GM18498 (cell line): Measurements from ENCODE around the gene HHAT.

Experiments
- ATAC-seq: cut with Tn5 transposase; IDR thresholded peaks from one replicate; pipeline ENCODE4 v1.9.1; 2021; ENCODE audit warnings: mild to moderate bottlenecking, moderate library complexity; ENCODE audit not compliant: unreplicated experiment

HHAT gene

GRCh38 chr1:210328746-210329503 is at the start of gene HHAT:
Gene HHAT (plus strand): TSS chr1:210328902. CDS start chr1:210348976, 20,074 bp downstream.
- ATAC-seq, result peak; percentile 68

GRCh38 chr1:210280221-210280620 is 48.5 kb upstream of the HHAT start:
- no peak for ATAC-seq

- ATAC-seq, result no peak
Observed at GRCh38 chr1:210288116-210288515, 40.6 kb upstream of the HHAT start.

- ATAC-seq, result no peak
Observed at GRCh38 chr1:210289248-210289647, 39.5 kb upstream of the HHAT start.

GRCh38 chr1:210291081-210291764 is 37.5 kb upstream of the HHAT start:
- no peak for ATAC-seq

GRCh38 chr1:210291786-210292230 is 36.9 kb upstream of the HHAT start:
- no peak for ATAC-seq

- ATAC-seq, result peak; percentile 74
Observed at GRCh38 chr1:210292231-210292871, 36.4 kb upstream of the HHAT start.

- ATAC-seq, result no peak
Observed at GRCh38 chr1:210293171-210293607, 35.5 kb upstream of the HHAT start.

GRCh38 chr1:210294999-210295745 is 33.5 kb upstream of the HHAT start:
- no peak for ATAC-seq

GRCh38 chr1:210296682-210297081 is 32.0 kb upstream of the HHAT start:
- no peak for ATAC-seq

GRCh38 chr1:210298296-210298695 is 30.4 kb upstream of the HHAT start:
- no peak for ATAC-seq

GRCh38 chr1:210298936-210299335 is 29.8 kb upstream of the HHAT start:
- no peak for ATAC-seq

GRCh38 chr1:210299501-210299900 is 29.2 kb upstream of the HHAT start:
- no peak for ATAC-seq

GRCh38 chr1:210300923-210301614 is 27.6 kb upstream of the HHAT start:
- no peak for ATAC-seq

- no peak for ATAC-seq
Observed at GRCh38 chr1:210301615-210302000, 27.1 kb upstream of the HHAT start.

- ATAC-seq, result no peak
Observed at GRCh38 chr1:210302501-210302900, 26.2 kb upstream of the HHAT start.

- no peak for ATAC-seq
Observed at GRCh38 chr1:210303391-210303790, 25.3 kb upstream of the HHAT start.

- no peak for ATAC-seq
Observed at GRCh38 chr1:210310562-210311153, 18.0 kb upstream of the HHAT start.

- no peak for ATAC-seq
Observed at GRCh38 chr1:210311726-210312493, 16.8 kb upstream of the HHAT start.
